ENCODE data around the gene GTPBP1. TPM values are rescaled to one million over a fixed set of nuclear protein-coding genes. Genes with fewer than 3 reads are reported as not detected.

The GTPBP1 gene
- total RNA-seq, 1 donor from 2014 or later = 60.1 TPM

GRCh38 chr22:38739300-38740055 lies 33.7 kb downstream of the GTPBP1 start:
- H3K4me1 Mint-ChIP-seq (ENCODE audit: unreplicated experiment) = no peaks in the 10 kb centered on the region
- H3K27ac Mint-ChIP-seq = no peak overlapping the region
- no peaks in the 10 kb centered on the region for H3K27me3 Mint-ChIP-seq
- TF ChIP-seq, protein P1, sequence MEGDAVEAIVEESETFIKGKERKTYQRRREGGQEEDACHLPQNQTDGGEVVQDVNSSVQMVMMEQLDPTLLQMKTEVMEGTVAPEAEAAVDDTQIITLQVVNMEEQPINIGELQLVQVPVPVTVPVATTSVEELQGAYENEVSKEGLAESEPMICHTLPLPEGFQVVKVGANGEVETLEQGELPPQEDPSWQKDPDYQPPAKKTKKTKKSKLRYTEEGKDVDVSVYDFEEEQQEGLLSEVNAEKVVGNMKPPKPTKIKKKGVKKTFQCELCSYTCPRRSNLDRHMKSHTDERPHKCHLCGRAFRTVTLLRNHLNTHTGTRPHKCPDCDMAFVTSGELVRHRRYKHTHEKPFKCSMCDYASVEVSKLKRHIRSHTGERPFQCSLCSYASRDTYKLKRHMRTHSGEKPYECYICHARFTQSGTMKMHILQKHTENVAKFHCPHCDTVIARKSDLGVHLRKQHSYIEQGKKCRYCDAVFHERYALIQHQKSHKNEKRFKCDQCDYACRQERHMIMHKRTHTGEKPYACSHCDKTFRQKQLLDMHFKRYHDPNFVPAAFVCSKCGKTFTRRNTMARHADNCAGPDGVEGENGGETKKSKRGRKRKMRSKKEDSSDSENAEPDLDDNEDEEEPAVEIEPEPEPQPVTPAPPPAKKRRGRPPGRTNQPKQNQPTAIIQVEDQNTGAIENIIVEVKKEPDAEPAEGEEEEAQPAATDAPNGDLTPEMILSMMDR (conservative IDR thresholded peaks at IDR 0.05) = no peak
- peaks cover 5% of the 10 kb centered on the region for H3K36me3 Mint-ChIP-seq
- DNase-seq (ENCODE audit: extremely low spot score, unreplicated experiment) = no peak
- no peak overlapping the region for H3K4me3 Mint-ChIP-seq
- no peaks in the 10 kb centered on the region for H3K9me3 Mint-ChIP-seq

DNA sequence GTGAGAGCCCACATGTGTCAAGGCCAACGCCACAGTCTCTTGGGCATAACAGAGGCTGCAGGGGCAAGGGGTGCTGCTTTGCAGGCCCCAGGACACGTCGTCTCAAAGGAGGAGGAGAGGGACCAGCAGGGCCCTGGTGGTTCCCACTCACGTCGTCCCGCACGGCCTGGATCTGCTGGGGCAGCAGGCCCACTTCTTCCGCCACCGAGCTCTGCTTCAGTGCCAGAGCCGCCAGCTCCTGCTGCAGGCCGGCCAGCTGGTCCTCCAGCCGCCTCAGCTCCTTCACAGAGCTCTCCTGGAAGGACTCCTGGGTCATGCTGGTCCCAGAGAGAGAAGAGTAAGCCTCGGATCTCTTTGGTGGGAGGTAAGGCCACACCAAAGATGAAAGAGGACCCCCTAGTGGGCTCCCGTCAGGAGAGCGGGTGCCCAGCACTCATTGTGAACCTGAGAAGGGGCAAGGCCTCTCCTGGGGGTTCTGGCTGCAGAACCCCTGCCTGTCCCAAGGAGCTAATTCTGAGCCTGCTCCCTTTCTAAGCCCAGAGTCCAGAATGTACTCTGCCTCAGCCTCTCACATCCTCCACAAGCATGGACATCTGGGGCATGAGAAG lies 34.5 kb downstream of the GTPBP1 start:
- H3K9me3 Mint-ChIP-seq = no peaks in the 10 kb centered on the region
- no peak for DNase-seq (ENCODE audit: extremely low spot score, unreplicated experiment)
- peaks cover 9% of the 10 kb centered on the region for H3K36me3 Mint-ChIP-seq
- H3K4me3 Mint-ChIP-seq = no peak overlapping the region
- H3K27ac Mint-ChIP-seq = no peak overlapping the region
- no peaks in the 10 kb centered on the region for H3K27me3 Mint-ChIP-seq
- no peaks in the 10 kb centered on the region for H3K4me1 Mint-ChIP-seq (ENCODE audit: unreplicated experiment)
- TF ChIP-seq, protein P1 (conservative IDR thresholded peaks at IDR 0.05) = no peak

DNA sequence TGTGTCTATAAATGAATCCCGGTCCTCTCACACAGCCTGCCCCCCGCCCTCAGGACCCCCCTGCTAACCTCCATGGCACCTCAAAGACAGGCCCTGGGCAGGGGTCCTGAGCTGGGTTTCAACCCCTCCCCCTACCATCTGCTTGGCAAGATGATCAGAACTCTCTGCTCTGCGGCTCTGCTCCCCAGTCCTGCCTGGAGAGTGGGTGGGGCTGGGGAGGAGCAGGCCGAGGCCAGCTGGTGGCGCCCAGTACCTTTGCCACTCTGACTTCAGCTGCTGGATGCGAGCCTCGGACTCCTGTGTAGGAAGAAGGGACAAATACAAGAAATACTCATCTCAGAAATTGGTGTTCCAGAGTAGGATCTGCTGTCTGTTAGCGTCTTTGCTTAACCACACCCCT lies 35.0 kb downstream of the GTPBP1 start:
- TF ChIP-seq, protein P1 (conservative IDR thresholded peaks at IDR 0.05) = no peak
- Mint-ChIP-seq H3K27me3 (no peaks in the 10 kb centered on the region), H3K9me3 (no peaks in the 10 kb centered on the region), H3K36me3 (peaks cover 9% of the 10 kb centered on the region), H3K4me1 (ENCODE audit: unreplicated experiment) (no peaks in the 10 kb centered on the region), H3K4me3 (no peak overlapping the region), H3K27ac (no peak overlapping the region)
- DNase-seq (ENCODE audit: extremely low spot score, unreplicated experiment) = no peak

DNA sequence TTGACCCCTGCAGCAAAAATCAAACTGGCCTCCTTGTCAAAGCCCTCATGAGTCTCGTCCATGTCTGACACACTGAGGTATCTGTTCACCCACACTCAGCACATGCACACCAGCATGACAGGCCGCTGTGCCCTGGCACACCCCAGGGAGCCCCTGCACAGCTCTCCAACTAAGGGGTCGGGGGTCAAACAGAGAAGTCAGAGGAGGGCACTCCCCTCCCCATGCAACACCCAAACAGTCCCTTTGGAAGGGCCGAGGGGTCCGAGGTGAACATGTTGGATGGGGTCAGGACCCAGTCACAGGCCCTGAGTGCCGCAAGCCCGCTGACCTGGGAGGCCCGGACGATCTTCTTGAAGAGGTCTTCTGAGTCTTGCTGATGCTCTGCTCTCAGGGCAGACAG lies 35.4 kb downstream of the GTPBP1 start:
- no peak overlapping the region for H3K27ac Mint-ChIP-seq
- no peak for DNase-seq (ENCODE audit: extremely low spot score, unreplicated experiment)
- no peaks in the 10 kb centered on the region for H3K9me3 Mint-ChIP-seq
- no peaks in the 10 kb centered on the region for H3K4me1 Mint-ChIP-seq (ENCODE audit: unreplicated experiment)
- H3K36me3 Mint-ChIP-seq = peaks cover 9% of the 10 kb centered on the region
- no peaks in the 10 kb centered on the region for H3K27me3 Mint-ChIP-seq
- TF ChIP-seq, protein P1 (conservative IDR thresholded peaks at IDR 0.05) = no peak
- H3K4me3 Mint-ChIP-seq = no peak overlapping the region

- no peaks in the 10 kb centered on the region for H3K9me3 Mint-ChIP-seq
- H3K4me1 Mint-ChIP-seq (ENCODE audit: unreplicated experiment) = no peaks in the 10 kb centered on the region
- H3K4me3 Mint-ChIP-seq = no peak overlapping the region
- no peaks in the 10 kb centered on the region for H3K27me3 Mint-ChIP-seq
- TF ChIP-seq, protein P1 (conservative IDR thresholded peaks at IDR 0.05) = no peak
- H3K36me3 Mint-ChIP-seq = peaks cover 9% of the 10 kb centered on the region
- no peak for DNase-seq (ENCODE audit: extremely low spot score, unreplicated experiment)
- no peak overlapping the region for H3K27ac Mint-ChIP-seq
These were observed 35.8 kb downstream of the GTPBP1 start for GRCh38 chr22:38741576-38741975.
